ENCODE results near the gene PROZ.

PROZ gene

DNA sequence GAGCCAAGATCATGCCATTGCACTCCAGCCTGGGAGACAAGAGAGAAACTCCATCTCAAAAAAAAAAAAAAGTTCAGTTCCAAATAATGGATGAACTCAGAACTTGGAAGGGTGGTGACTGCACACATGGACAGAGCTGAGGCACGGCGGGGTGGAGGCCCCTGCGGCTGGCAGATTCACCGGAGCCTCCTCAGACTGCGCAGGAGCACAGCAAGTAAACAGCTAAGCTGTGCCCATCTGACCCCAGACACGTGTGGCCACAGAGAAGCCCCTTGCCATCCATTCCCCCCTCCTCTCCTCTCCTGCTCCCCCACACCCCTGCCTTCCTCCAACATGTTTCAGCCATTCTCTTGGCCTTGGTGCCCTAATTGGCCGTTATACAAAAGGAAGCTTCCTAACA is 15.6 kb upstream of the PROZ start:
- no peak for DNase-seq (ENCODE audit: low read depth)
- H3K4me3 ChIP-seq (ENCODE audit: control insufficient read depth, low read depth, low read length) = no peak overlapping the region
- TF ChIP-seq, protein P1, sequence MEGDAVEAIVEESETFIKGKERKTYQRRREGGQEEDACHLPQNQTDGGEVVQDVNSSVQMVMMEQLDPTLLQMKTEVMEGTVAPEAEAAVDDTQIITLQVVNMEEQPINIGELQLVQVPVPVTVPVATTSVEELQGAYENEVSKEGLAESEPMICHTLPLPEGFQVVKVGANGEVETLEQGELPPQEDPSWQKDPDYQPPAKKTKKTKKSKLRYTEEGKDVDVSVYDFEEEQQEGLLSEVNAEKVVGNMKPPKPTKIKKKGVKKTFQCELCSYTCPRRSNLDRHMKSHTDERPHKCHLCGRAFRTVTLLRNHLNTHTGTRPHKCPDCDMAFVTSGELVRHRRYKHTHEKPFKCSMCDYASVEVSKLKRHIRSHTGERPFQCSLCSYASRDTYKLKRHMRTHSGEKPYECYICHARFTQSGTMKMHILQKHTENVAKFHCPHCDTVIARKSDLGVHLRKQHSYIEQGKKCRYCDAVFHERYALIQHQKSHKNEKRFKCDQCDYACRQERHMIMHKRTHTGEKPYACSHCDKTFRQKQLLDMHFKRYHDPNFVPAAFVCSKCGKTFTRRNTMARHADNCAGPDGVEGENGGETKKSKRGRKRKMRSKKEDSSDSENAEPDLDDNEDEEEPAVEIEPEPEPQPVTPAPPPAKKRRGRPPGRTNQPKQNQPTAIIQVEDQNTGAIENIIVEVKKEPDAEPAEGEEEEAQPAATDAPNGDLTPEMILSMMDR (IDR thresholded peaks at IDR 0.05; ENCODE audit: control insufficient read depth, insufficient read depth, low read depth, low read length, missing control alignments) = no peak

DNA sequence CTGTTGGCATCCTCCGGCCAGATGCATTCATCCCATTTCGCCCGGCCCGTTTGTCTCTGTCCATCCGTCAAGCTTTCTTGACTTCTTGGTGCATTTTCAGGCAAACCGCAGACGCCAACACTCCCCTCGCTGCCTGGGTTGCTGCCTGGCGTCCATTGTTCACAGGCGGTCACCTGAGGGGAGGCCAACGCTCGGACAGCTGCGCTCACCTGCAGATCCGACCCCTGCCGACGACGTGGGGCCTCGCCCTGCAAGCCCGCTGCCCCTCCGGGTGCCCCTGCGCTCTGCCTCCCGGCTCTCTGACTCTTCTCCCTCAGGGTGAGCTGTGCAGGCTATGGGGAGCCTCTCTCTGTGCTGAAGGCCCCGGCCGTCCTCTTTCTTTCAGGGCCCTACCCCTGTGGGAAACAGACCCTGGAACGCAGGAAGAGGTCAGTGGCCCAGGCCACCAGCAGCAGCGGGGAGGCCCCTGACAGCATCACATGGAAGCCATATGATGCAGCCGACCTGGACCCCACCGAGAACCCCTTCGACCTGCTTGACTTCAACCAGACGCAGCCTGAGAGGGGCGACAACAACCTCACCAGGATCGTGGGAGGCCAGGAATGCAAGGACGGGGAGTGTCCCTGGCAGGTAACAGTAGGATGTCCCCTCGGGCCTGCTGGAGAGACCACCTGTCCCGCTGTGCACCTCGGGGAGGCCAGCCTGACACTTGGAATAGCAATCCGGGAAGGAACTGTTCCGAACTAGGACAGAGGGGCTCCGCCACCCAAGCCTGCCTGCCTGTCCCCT is 14.8 kb upstream of the PROZ start:
- DNase-seq (ENCODE audit: low read depth) = no peak
- TF ChIP-seq, protein P1 (IDR thresholded peaks at IDR 0.05; ENCODE audit: control insufficient read depth, insufficient read depth, low read depth, low read length, missing control alignments) = no peak
- no peak overlapping the region for H3K4me3 ChIP-seq (ENCODE audit: control insufficient read depth, low read depth, low read length)

DNA sequence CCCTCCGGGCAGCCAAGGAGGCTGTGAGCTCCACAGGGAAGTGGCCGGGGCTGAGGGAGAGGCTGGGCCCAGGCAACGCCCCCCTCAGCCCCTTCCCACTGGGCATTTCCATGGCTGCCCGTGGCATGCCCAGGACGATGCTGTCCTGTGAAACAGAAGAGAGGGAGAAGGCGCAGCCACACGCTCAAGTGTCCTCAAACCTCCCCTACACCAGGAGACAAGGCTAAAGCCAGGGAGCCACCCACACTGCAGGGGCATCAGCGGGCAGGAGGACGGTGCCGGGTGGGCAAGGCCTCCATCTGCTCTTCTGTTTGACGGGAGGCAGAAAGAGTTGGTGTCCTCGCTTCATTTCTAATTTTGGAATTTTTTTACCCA is 14.2 kb upstream of the PROZ start:
- no peak for DNase-seq (ENCODE audit: low read depth)
- TF ChIP-seq, protein P1 (IDR thresholded peaks at IDR 0.05; ENCODE audit: control insufficient read depth, insufficient read depth, low read depth, low read length, missing control alignments) = no peak
- H3K4me3 ChIP-seq (ENCODE audit: control insufficient read depth, low read depth, low read length) = no peak overlapping the region

DNA sequence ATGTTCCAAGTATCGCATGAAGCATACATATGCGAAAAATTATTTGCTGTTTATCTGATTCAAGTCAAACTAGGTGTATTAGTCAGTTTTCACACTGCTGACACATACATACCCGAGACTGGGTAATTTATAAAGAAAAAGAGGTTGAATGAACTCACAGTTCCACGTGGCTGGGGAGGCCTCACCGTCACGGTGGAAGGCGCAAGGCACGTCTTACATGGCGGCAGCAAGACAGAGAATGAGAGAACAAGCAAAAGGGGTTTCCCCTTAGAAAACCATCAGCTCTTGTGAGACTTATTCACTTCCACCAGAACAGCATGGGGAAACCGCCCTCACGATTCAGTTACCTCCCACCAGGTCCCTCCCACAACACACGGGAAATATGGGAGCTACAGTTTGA is 13.0 kb upstream of the PROZ start:
- DNase-seq (ENCODE audit: low read depth) = no peak
- TF ChIP-seq, protein P1 (IDR thresholded peaks at IDR 0.05; ENCODE audit: control insufficient read depth, insufficient read depth, low read depth, low read length, missing control alignments) = no peak
- no peak overlapping the region for H3K4me3 ChIP-seq (ENCODE audit: control insufficient read depth, low read depth, low read length)

DNA sequence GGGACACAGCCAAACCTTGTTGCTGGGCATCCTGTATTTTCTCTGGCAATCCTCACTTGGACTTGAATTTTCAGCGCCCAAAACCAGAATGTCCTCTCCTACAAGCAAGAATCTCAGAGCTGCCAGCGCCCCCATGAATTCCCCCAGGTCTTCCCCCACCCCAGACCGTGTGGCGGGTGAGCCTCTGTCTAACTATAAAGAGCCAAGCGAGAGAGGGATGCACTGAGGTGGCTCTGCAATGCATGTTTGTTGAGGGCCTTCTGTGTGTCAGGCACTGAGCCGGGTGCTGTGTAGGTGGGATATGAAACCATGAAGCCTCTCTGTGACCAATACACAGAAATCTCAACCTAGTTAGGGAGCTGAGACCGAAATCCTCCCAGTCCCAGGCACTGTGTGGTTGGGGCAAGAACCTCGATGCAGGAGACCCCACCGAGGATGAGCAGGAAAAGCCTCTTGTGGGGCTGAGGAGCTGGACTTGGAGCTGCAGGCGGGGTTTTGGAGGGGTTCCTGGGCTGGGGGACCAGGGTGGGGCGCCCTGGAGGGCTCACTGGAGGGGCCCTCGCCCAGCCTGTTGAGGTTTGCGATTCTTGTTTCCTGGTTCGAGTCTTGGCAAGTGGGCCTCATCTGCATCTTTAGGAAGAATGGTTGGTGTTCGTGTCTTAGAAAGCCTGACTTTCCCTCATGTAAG is 12.4 kb upstream of the PROZ start:
- no peak for DNase-seq (ENCODE audit: low read depth)
- no peak overlapping the region for H3K4me3 ChIP-seq (ENCODE audit: control insufficient read depth, low read depth, low read length)
- TF ChIP-seq, protein P1 (IDR thresholded peaks at IDR 0.05; ENCODE audit: control insufficient read depth, insufficient read depth, low read depth, low read length, missing control alignments) = no peak

DNA sequence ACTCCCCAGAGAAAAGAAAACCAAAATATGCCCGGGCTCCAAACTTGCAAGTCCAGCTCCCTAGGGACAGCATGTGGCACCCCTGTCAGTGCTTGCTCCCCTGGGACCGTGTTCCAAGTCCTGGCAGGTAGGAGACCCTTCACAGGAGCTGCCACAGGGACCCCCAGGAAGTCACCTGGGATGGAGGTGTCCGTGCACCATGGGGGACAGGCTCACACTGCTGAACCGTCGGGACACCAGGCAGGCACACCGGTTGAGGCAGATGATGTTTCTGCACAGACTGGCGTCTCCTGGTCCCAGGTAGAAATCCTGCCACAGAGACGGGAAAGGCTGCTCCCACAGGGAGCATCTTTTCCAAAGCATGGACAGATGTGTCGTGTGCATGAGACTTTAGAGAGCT is 11.7 kb upstream of the PROZ start:
- no peak for DNase-seq (ENCODE audit: low read depth)
- TF ChIP-seq, protein P1 (IDR thresholded peaks at IDR 0.05; ENCODE audit: control insufficient read depth, insufficient read depth, low read depth, low read length, missing control alignments) = no peak

More for the DNA sequence above, 11.7 kb upstream of the PROZ start:
- no peak overlapping the region for H3K4me3 ChIP-seq (ENCODE audit: control insufficient read depth, low read depth, low read length)

Data from AG09309 (cell line).